ENCODE measurements around the gene ASB12. TPM values are rescaled to one million over a fixed set of nuclear protein-coding genes. Genes with fewer than 3 reads are reported as not detected.

Gene ASB12
- total and polyA plus RNA-seq, 2 donors (not counting 3 experiments of a cell fraction or from before 2014, with no cell fraction given) = 0.11 TPM; not detected in 1

GRCh38 chrX:64190136-64190740 is 40.2 kb downstream of the ASB12 start:
- dilution Hi-C loops (cut with MboI; ENCODE audit: extremely low pct_ligation_motif_present, low sequenced_read_pairs) = no loop called here
- Histone ChIP-seq H3K4me3 (replicated peaks in 1 of 3; ENCODE audit: insufficient read depth in 1 of 3, low read depth in 1 of 3, low read length in 3 of 3) (no peak overlapping the region), H3K4me1 (ENCODE audit: control insufficient read depth, extremely low read depth, insufficient read depth, low read length) (no peaks in the 10 kb centered on the region), H3K27me3 (ENCODE audit: control insufficient read depth in 2 of 2, insufficient read depth in 2 of 2, low read length in 2 of 2) (no peaks in the 10 kb centered on the region), H3K36me3 (ENCODE audit: control insufficient read depth in 2 of 2, extremely low read depth in 1 of 2, insufficient read depth in 2 of 2, low read length in 2 of 2) (peaks cover 0 to 3% of the 10 kb centered on the region in 2 experiments), H3K9me3 (replicated peaks; ENCODE audit: control insufficient read depth, insufficient read depth, low read length) (no peaks in the 10 kb centered on the region), H3K27ac (ENCODE audit: insufficient read depth, low read depth, low read length) (no peak overlapping the region), H2AFZ (ENCODE audit: low read depth, low read length) (no peak overlapping the region), H3K9me1 (replicated peaks; ENCODE audit: control insufficient read depth, extremely low read depth, insufficient read depth, low read length) (no peaks in the 10 kb centered on the region), H3K9ac (replicated peaks; ENCODE audit: extremely low read depth, insufficient read depth, low read length) (no peak overlapping the region), H4K20me1 (replicated peaks; ENCODE audit: control insufficient read depth, extremely low read depth, insufficient read depth, low read length) (no peaks in the 10 kb centered on the region), H3K4me2 (ENCODE audit: insufficient read depth, low read length) (no peak overlapping the region), H3K79me2 (ENCODE audit: control insufficient read depth, insufficient read depth, low read length) (no peaks in the 10 kb centered on the region)
- TF ChIP-seq GATA2 (IDR thresholded peaks at IDR 0.05; ENCODE audit: insufficient read depth, insufficient read length, low read depth, low read length) (no peak), EZH2 (IDR thresholded peaks at IDR 0.05; ENCODE audit: borderline replicate concordance, low read depth, low read length, severe bottlenecking) (no peak), FOS (IDR thresholded peaks at IDR 0.05; ENCODE audit: borderline replicate concordance, insufficient read depth, low read length) (no peak), MYC (IDR thresholded peaks at IDR 0.05; ENCODE audit: low read depth, low read length) (no peak), POLR2A (IDR thresholded peaks at IDR 0.05; ENCODE audit: low read depth, low read length) (no peak), JUN (IDR thresholded peaks at IDR 0.05; ENCODE audit: borderline replicate concordance, insufficient read depth, insufficient read length, low read depth) (no peak), POLR2AphosphoS5 (IDR thresholded peaks at IDR 0.05; ENCODE audit: insufficient read depth, low read depth, low read length) (no peak)
- TF ChIP-seq, protein P1, sequence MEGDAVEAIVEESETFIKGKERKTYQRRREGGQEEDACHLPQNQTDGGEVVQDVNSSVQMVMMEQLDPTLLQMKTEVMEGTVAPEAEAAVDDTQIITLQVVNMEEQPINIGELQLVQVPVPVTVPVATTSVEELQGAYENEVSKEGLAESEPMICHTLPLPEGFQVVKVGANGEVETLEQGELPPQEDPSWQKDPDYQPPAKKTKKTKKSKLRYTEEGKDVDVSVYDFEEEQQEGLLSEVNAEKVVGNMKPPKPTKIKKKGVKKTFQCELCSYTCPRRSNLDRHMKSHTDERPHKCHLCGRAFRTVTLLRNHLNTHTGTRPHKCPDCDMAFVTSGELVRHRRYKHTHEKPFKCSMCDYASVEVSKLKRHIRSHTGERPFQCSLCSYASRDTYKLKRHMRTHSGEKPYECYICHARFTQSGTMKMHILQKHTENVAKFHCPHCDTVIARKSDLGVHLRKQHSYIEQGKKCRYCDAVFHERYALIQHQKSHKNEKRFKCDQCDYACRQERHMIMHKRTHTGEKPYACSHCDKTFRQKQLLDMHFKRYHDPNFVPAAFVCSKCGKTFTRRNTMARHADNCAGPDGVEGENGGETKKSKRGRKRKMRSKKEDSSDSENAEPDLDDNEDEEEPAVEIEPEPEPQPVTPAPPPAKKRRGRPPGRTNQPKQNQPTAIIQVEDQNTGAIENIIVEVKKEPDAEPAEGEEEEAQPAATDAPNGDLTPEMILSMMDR (IDR thresholded peaks at IDR 0.05; ENCODE audit: extremely low read depth in 1 of 2, insufficient read depth in 1 of 2, low read depth in 1 of 2, low read length in 2 of 2) = no peak
- TF ChIP-seq, protein P2, sequence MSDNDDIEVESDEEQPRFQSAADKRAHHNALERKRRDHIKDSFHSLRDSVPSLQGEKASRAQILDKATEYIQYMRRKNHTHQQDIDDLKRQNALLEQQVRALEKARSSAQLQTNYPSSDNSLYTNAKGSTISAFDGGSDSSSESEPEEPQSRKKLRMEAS (IDR thresholded peaks at IDR 0.05; ENCODE audit: insufficient read depth, insufficient read length) = no peak
- CTCF ChIA-PET = no interaction called here
- POLR2A ChIA-PET = no interaction called here
- DNase-seq (ENCODE audit: low read depth, low spot score) (no peak), FAIRE-seq (no peak)
- BruUV-seq (replicated peaks) = no TSS peak
- intact Hi-C loops (cut with micrococcal nuclease) = no loop called here
